Tibial nerve (tissue), 4 donors: ENCODE results near the gene PDCD2L. TPM values are rescaled to one million over a fixed set of nuclear protein-coding genes. Genes with fewer than 3 reads are reported as not detected.
A peak's percentile ranks its signal among the peaks of the same experiment; 100 is the strongest.

Experiments
- DNase-seq, 2 donors: peaks; one replicate each; pipeline ENCODE4 v3.0.0-alpha.2; 2019; ENCODE audit warnings: low spot score in 2 of 2
- H3K27ac ChIP-seq, 4 donors: fragments of 200-600 bp; sonication (generic) in 3 of 4; one replicate each; pipeline ENCODE4 v1.5.1; 2017 to 2019; ENCODE audit warnings: mild to moderate bottlenecking in 1 of 4
- H3K27me3 ChIP-seq, 2 donors: fragments of 200-600 bp; sonication (generic) in 1 of 2; one replicate each; pipeline versions ENCODE4 v1.5.1 to v1.6.0; 2017 to 2019
- H3K36me3 ChIP-seq, 3 donors: fragments of 200-600 bp; sonication (generic); one replicate each; pipeline ENCODE4 v1.5.1; 2018 to 2019
- H3K4me1 ChIP-seq, 4 donors: fragments of 200-600 bp; sonication (generic) in 3 of 4; one replicate each; pipeline ENCODE4 v1.5.1; 2017 to 2019
- H3K4me3 ChIP-seq, 4 donors: fragments of 200-600 bp; sonication (generic) in 3 of 4; one replicate each; pipeline ENCODE4 v1.5.1; 2017 to 2019; ENCODE audit warnings: mild to moderate bottlenecking in 1 of 4, moderate library complexity in 1 of 4
- H3K9me3 ChIP-seq, 4 donors: fragments of 200-600 bp; sonication (generic) in 3 of 4; one replicate each; pipeline ENCODE4 v1.5.1; 2017 to 2019
- CTCF ChIP-seq, 5 experiments: fragments of 200-600 bp in 3 of 5; fragments of 450-650 bp in 2 of 5; sonication (generic) in 3 of 5; IDR thresholded peaks; one replicate each; pipeline ENCODE4 v1.5.1; 2016 to 2019; ENCODE audit warnings: antibody characterized with exemption in 5 of 5, mild to moderate bottlenecking in 3 of 5, moderate library complexity in 2 of 5
- EP300 ChIP-seq, 2 donors: sonication (generic); formaldehyde crosslinking; IDR thresholded peaks; one replicate each; pipeline ENCODE4 v1.6.1; 2017; ENCODE audit warnings: antibody characterized with exemption in 2 of 2, mild to moderate bottlenecking in 1 of 2
- POLR2A ChIP-seq, 2 donors: fragments of 450-650 bp; IDR thresholded peaks; one replicate each; pipeline ENCODE4 v1.6.1; 2017; ENCODE audit warnings: antibody characterized with exemption in 2 of 2, mild to moderate bottlenecking in 2 of 2, moderate library complexity in 2 of 2
- WGBS, 2 donors: methylation state at CpG; one replicate each; pipeline ENCODE4 v1.1.5; 2018; 5-methylcytosine and 5-hydroxymethylcytosine counted together
- total RNA-seq, 4 donors: library from RNA; depleted of rRNA; stranded (reverse); fragments of >200 nt; gene quantifications; one replicate each; pipeline ENCODE4 v1.1.0, GENCODE V29; 2016

Gene PDCD2L
- total RNA-seq, 4 donors from 2014 or later, result 9.8 to 16.2 (median 12.2) TPM

GRCh38 chr19:34359140-34359953, 44.9 kb upstream of the PDCD2L start:
- peak in 1 of 2 donors; percentile 66 for TF ChIP-seq POLR2A (IDR thresholded peaks at IDR 0.05)
- TF ChIP-seq CTCF (IDR thresholded peaks at IDR 0.05), result peak; percentile 36 to 69 (median 42)
- TF ChIP-seq EP300 (IDR thresholded peaks at IDR 0.05), result peak; percentile 86 to 93
- Histone ChIP-seq H3K4me3 (peak overlapping the region; percentile 25 to 59 (median 50)), H3K27ac (peak overlapping the region; percentile 71 to 97 (median 87)), H3K4me1 (peaks cover 0 to 17% (median 6%) of the 10 kb centered on the region in 4 donors), H3K27me3 (no peaks in the 10 kb centered on the region), H3K9me3 (no peaks in the 10 kb centered on the region), H3K36me3 (peaks cover 0 to 21% (median 0%) of the 10 kb centered on the region in 3 donors)
- WGBS, 2 donors, result 5 to 7% methylated on average over 39 to 61 of the region's 61 CpGs
- peak; percentile 87 to 89 for DNase-seq

- peak overlapping the region in 3 of 4 donors; percentile 49 to 59 (median 51) for H3K4me3 ChIP-seq
- H3K27ac ChIP-seq, result peak overlapping the region; percentile 67 to 97 (median 87)
- peaks cover 0 to 20% (median 6%) of the 10 kb centered on the region in 4 donors for H3K4me1 ChIP-seq
- H3K27me3 ChIP-seq, result no peaks in the 10 kb centered on the region
- no peaks in the 10 kb centered on the region for H3K9me3 ChIP-seq
- 68 to 79% methylated on average over 7 of the region's 7 CpGs for WGBS, 2 donors
- DNase-seq, result no peak
- H3K36me3 ChIP-seq, result peaks cover 0 to 15% (median 0%) of the 10 kb centered on the region in 3 donors
- TF ChIP-seq EP300 (IDR thresholded peaks at IDR 0.05) (no peak), POLR2A (IDR thresholded peaks at IDR 0.05) (no peak), CTCF (IDR thresholded peaks at IDR 0.05) (no peak)
Observed at GRCh38 chr19:34359954-34360315, 44.3 kb upstream of the PDCD2L start.

- Histone ChIP-seq H3K36me3 (peaks cover 0 to 10% (median 0%) of the 10 kb centered on the region in 3 donors), H3K4me3 (no peak overlapping the region), H3K9me3 (no peaks in the 10 kb centered on the region), H3K27me3 (no peaks in the 10 kb centered on the region), H3K27ac (peak overlapping the region in 2 of 4 donors; percentile 88 to 97), H3K4me1 (peaks cover 0 to 20% (median 6%) of the 10 kb centered on the region in 4 donors)
- WGBS, 2 donors, result 91 to 94% methylated on average over 9 of the region's 9 CpGs
- DNase-seq, result no peak
- TF ChIP-seq CTCF (IDR thresholded peaks at IDR 0.05), result no peak
- no peak for TF ChIP-seq POLR2A (IDR thresholded peaks at IDR 0.05)
- no peak for TF ChIP-seq EP300 (IDR thresholded peaks at IDR 0.05)
Observed at GRCh38 chr19:34360354-34360909, 43.8 kb upstream of the PDCD2L start.

GRCh38 chr19:34362679-34363069, 41.5 kb upstream of the PDCD2L start:
- Histone ChIP-seq H3K36me3 (peaks cover 0 to 7% (median 0%) of the 10 kb centered on the region in 3 donors), H3K27ac (no peak overlapping the region), H3K27me3 (no peaks in the 10 kb centered on the region), H3K4me3 (no peak overlapping the region), H3K9me3 (no peaks in the 10 kb centered on the region), H3K4me1 (peaks cover 3 to 40% (median 19%) of the 10 kb centered on the region in 4 donors)
- whole genome bisulfite sequencing, 2 donors, result 62 to 77% methylated on average over 3 of the region's 3 CpGs
- no peak for DNase-seq
- TF ChIP-seq EP300 (IDR thresholded peaks at IDR 0.05), result no peak
- TF ChIP-seq POLR2A (IDR thresholded peaks at IDR 0.05), result no peak
- no peak for TF ChIP-seq CTCF (IDR thresholded peaks at IDR 0.05)

GRCh38 chr19:34363094-34363493, 41.1 kb upstream of the PDCD2L start:
- no peak overlapping the region for H3K4me3 ChIP-seq
- no peaks in the 10 kb centered on the region for H3K9me3 ChIP-seq
- H3K36me3 ChIP-seq, result peaks cover 0 to 12% (median 0%) of the 10 kb centered on the region in 3 donors
- H3K27me3 ChIP-seq, result no peaks in the 10 kb centered on the region
- WGBS, 2 donors, result 69 to 75% methylated on average over 4 of the region's 4 CpGs
- H3K4me1 ChIP-seq, result peaks cover 3 to 44% (median 19%) of the 10 kb centered on the region in 4 donors
- TF ChIP-seq CTCF (IDR thresholded peaks at IDR 0.05), result no peak
- no peak for TF ChIP-seq POLR2A (IDR thresholded peaks at IDR 0.05)
- no peak for TF ChIP-seq EP300 (IDR thresholded peaks at IDR 0.05)
- DNase-seq, result no peak
- no peak overlapping the region for H3K27ac ChIP-seq
